GM12865 (cell line): ENCODE results near the gene PCNX3.

Source experiments
- DNase-seq: peaks from one replicate; pipeline ENCODE4 v3.0.0; 2010; ENCODE audit warnings: low read depth
- H3K4me3 ChIP-seq: 2 replicates; pipeline ENCODE4 v1.5.1; 2011; ENCODE audit warnings: mild to moderate bottlenecking, low read depth, low read length, control low read depth
- TF ChIP-seq, protein P1 (sequence below): IDR thresholded peaks from 2 replicates; pipeline ENCODE4 v1.5.1; 2011; ENCODE audit warnings: low read length, control low read depth, low read depth, inconsistent platforms; ENCODE audit not compliant: insufficient read depth; ENCODE audit errors: missing control alignments

Gene PCNX3

GRCh38 chr11:65617136-65617850 lies 1.7 kb downstream of the PCNX3 start:
- H3K4me3 ChIP-seq, result peak overlapping the region; percentile 71
- no peak for DNase-seq
- TF ChIP-seq, protein P1, sequence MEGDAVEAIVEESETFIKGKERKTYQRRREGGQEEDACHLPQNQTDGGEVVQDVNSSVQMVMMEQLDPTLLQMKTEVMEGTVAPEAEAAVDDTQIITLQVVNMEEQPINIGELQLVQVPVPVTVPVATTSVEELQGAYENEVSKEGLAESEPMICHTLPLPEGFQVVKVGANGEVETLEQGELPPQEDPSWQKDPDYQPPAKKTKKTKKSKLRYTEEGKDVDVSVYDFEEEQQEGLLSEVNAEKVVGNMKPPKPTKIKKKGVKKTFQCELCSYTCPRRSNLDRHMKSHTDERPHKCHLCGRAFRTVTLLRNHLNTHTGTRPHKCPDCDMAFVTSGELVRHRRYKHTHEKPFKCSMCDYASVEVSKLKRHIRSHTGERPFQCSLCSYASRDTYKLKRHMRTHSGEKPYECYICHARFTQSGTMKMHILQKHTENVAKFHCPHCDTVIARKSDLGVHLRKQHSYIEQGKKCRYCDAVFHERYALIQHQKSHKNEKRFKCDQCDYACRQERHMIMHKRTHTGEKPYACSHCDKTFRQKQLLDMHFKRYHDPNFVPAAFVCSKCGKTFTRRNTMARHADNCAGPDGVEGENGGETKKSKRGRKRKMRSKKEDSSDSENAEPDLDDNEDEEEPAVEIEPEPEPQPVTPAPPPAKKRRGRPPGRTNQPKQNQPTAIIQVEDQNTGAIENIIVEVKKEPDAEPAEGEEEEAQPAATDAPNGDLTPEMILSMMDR, result no peak

- TF ChIP-seq, protein P1, result no peak
- no peak for DNase-seq
- no peak overlapping the region for H3K4me3 ChIP-seq
Measured at GRCh38 chr11:65617990-65618751, 2.6 kb downstream of the PCNX3 start.

DNA sequence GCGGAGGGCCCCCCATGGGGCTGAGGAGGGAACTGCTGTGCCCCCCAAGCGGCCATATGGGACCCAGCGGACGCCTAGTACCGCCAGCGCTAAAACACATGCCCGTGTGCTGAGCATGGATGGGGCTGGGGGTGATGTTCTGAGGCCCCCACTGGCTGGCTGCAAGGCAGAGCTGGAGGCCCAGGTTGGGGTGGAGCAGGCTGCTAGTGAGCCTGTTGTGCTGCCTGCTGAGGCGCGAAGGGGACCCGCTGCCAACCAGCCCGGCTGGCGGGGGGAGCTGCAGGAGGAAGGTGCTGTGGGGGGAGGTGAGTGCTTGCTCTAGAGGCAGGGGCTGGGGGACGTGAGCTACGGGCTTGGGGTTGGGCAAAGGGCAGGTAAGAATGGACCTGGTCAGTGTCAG lies 3.2 kb downstream of the PCNX3 start:
- no peak overlapping the region for H3K4me3 ChIP-seq
- DNase-seq, result no peak
- TF ChIP-seq, protein P1, result no peak

- H3K4me3 ChIP-seq, result no peak overlapping the region
- DNase-seq, result no peak
- TF ChIP-seq, protein P1, result no peak
Measured at GRCh38 chr11:65619281-65619928, 3.8 kb downstream of the PCNX3 start.

DNA sequence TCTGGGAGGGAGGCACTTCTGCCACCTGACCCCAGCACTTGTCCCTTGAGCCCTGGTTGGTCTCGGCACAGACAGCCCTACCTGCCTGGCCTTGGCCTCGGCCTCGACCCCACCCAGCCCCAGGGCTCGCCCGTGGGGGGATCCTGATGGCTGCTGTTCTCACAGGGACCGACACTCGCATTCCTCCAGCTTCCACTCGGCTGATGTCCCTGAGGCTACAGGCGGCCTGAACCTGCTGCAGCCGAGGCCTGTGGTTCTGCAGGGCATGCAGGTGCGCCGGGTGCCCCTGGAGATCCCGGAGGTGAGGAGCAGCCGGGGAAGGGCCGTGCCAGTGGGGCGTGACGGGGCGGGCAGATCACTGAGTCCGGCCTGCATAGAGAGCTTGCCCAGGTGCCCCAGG lies 5.1 kb downstream of the PCNX3 start:
- no peak for DNase-seq
- TF ChIP-seq, protein P1, result no peak
- no peak overlapping the region for H3K4me3 ChIP-seq

DNA sequence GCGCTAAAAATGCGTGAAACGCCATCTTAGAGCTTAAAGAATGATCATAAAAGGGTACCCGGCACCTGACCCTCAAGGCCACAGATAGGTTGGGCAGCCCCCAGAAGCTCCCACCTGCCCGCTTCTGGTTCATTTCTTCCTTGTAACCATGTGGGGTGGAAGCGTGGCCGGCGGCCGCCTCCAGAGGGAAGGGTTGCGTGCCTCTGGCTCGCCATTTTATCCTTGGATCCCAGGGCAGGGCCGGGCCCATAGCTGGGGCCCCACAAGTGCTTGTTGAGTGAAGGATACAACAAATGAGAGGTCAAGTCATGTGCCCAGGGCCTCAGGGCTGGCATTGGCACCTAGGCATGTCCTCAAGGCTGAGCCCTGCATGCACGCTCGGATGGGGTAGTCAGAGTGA lies 5.9 kb downstream of the PCNX3 start:
- TF ChIP-seq, protein P1, result no peak

GRCh38 chr11:65622011-65622410 lies 6.4 kb downstream of the PCNX3 start:
- no peak for DNase-seq
- H3K4me3 ChIP-seq, result no peak overlapping the region
- TF ChIP-seq, protein P1, result no peak

More for the DNA sequence above, 5.9 kb downstream of the PCNX3 start:
- H3K4me3 ChIP-seq, result no peak overlapping the region
- no peak for DNase-seq
